Ectodermal cell (in vitro differentiated cells): Measurements from ENCODE around the gene SMAD4.

ENCODE experiments used
- H3K27ac ChIP-seq: 2 replicates; pipeline ENCODE4 v1.7.0; 2013; ENCODE audit warnings: mild to moderate bottlenecking, low read depth, low read length; ENCODE audit not compliant: insufficient read depth, poor library complexity, severe bottlenecking
- H3K27me3 ChIP-seq: 2 replicates; pipeline ENCODE4 v1.7.0; 2013; ENCODE audit warnings: mild to moderate bottlenecking, low read length; ENCODE audit not compliant: insufficient read depth, control insufficient read depth, poor library complexity, severe bottlenecking
- H3K36me3 ChIP-seq: one replicate; pipeline ENCODE4 v1.7.0; 2013; ENCODE audit warnings: low read length; ENCODE audit not compliant: control insufficient read depth, insufficient read depth
- H3K4me1 ChIP-seq: one replicate; pipeline ENCODE4 v1.7.0; 2013; ENCODE audit warnings: low read length; ENCODE audit not compliant: control insufficient read depth, insufficient read depth
- H3K4me3 ChIP-seq: 2 replicates; pipeline ENCODE4 v1.7.0; 2013; ENCODE audit warnings: low read depth, low read length, control low read depth; ENCODE audit not compliant: insufficient read depth
- H3K9me3 ChIP-seq: 2 replicates; pipeline ENCODE4 v1.7.0; 2013; ENCODE audit warnings: mild to moderate bottlenecking, low read length, moderate library complexity; ENCODE audit not compliant: control insufficient read depth
- WGBS, 2 experiments: methylation state at CpG; one replicate each; pipeline ENCODE4 v1.1.7; 2013; ENCODE audit warnings: missing lambda C conversion rate in 2 of 2; 5-methylcytosine and 5-hydroxymethylcytosine counted together

The SMAD4 gene

GRCh38 chr18:51006061-51006818 lies 23.8 kb upstream of the SMAD4 start:
- H3K4me3 ChIP-seq = no peak overlapping the region
- 86% methylated on average over 5 of the region's 5 CpGs for WGBS, 2 experiments
- H3K4me1 ChIP-seq = peaks cover 7% of the 10 kb centered on the region
- no peaks in the 10 kb centered on the region for H3K27me3 ChIP-seq
- H3K9me3 ChIP-seq = no peaks in the 10 kb centered on the region
- H3K36me3 ChIP-seq = no peaks in the 10 kb centered on the region
- H3K27ac ChIP-seq = no peak overlapping the region

GRCh38 chr18:51006948-51007789 lies 22.8 kb upstream of the SMAD4 start:
- Histone ChIP-seq H3K27me3 (no peaks in the 10 kb centered on the region), H3K36me3 (no peaks in the 10 kb centered on the region), H3K27ac (no peak overlapping the region), H3K4me1 (peaks cover 7% of the 10 kb centered on the region), H3K9me3 (no peaks in the 10 kb centered on the region), H3K4me3 (no peak overlapping the region)
- 85 to 94% methylated on average over 7 to 13 of the region's 13 CpGs for WGBS, 2 experiments

GRCh38 chr18:51007790-51008139 lies 22.2 kb upstream of the SMAD4 start:
- WGBS, 2 experiments = 54 to 55% methylated on average over 1 of the region's 1 CpG
- Histone ChIP-seq H3K36me3 (no peaks in the 10 kb centered on the region), H3K27ac (no peak overlapping the region), H3K4me3 (no peak overlapping the region), H3K9me3 (no peaks in the 10 kb centered on the region), H3K4me1 (peaks cover 7% of the 10 kb centered on the region), H3K27me3 (no peaks in the 10 kb centered on the region)

- Histone ChIP-seq H3K27me3 (no peaks in the 10 kb centered on the region), H3K27ac (no peak overlapping the region), H3K9me3 (no peaks in the 10 kb centered on the region), H3K36me3 (no peaks in the 10 kb centered on the region), H3K4me3 (no peak overlapping the region), H3K4me1 (peaks cover 7% of the 10 kb centered on the region)
Observed at GRCh38 chr18:51009072-51009471, 20.9 kb upstream of the SMAD4 start.

GRCh38 chr18:51010218-51010617 lies 19.8 kb upstream of the SMAD4 start:
- Histone ChIP-seq H3K9me3 (no peaks in the 10 kb centered on the region), H3K36me3 (no peaks in the 10 kb centered on the region), H3K27me3 (no peaks in the 10 kb centered on the region), H3K4me1 (peaks cover 7% of the 10 kb centered on the region), H3K4me3 (no peak overlapping the region), H3K27ac (no peak overlapping the region)

GRCh38 chr18:51011709-51012108 lies 18.3 kb upstream of the SMAD4 start:
- Histone ChIP-seq H3K36me3 (no peaks in the 10 kb centered on the region), H3K27me3 (no peaks in the 10 kb centered on the region), H3K4me3 (no peak overlapping the region), H3K4me1 (peaks cover 7% of the 10 kb centered on the region), H3K9me3 (no peaks in the 10 kb centered on the region), H3K27ac (no peak overlapping the region)
- WGBS, 2 experiments = 83 to 92% methylated on average over 2 to 3 of the region's 3 CpGs

- Histone ChIP-seq H3K27ac (no peak overlapping the region), H3K9me3 (no peaks in the 10 kb centered on the region), H3K4me1 (peaks cover 10% of the 10 kb centered on the region), H3K36me3 (no peaks in the 10 kb centered on the region), H3K27me3 (no peaks in the 10 kb centered on the region), H3K4me3 (no peak overlapping the region)
- 92 to 99% methylated on average over 3 of the region's 3 CpGs for WGBS, 2 experiments
Observed at GRCh38 chr18:51012441-51012840, 17.6 kb upstream of the SMAD4 start.

- no peaks in the 10 kb centered on the region for H3K36me3 ChIP-seq
- no peak overlapping the region for H3K4me3 ChIP-seq
- H3K4me1 ChIP-seq = peaks cover 7% of the 10 kb centered on the region
- 90 to 99% methylated on average over 2 to 3 of the region's 3 CpGs for WGBS, 2 experiments
- H3K9me3 ChIP-seq = no peaks in the 10 kb centered on the region
- no peak overlapping the region for H3K27ac ChIP-seq
- no peaks in the 10 kb centered on the region for H3K27me3 ChIP-seq
Observed at GRCh38 chr18:51013259-51013658, 16.8 kb upstream of the SMAD4 start.

GRCh38 chr18:51017140-51017879 lies 12.7 kb upstream of the SMAD4 start:
- WGBS, 2 experiments = 45% methylated on average over 8 of the region's 8 CpGs

GRCh38 chr18:51020536-51020935 lies 9.5 kb upstream of the SMAD4 start:
- Histone ChIP-seq H3K27me3 (no peaks in the 10 kb centered on the region), H3K4me1 (peaks cover 7% of the 10 kb centered on the region), H3K27ac (no peak overlapping the region), H3K36me3 (no peaks in the 10 kb centered on the region), H3K4me3 (no peak overlapping the region), H3K9me3 (no peaks in the 10 kb centered on the region)
- 93 to 94% methylated on average over 5 of the region's 5 CpGs for WGBS, 2 experiments

More at GRCh38 chr18:51017140-51017879, 12.7 kb upstream of the SMAD4 start:
- Histone ChIP-seq H3K4me1 (peaks cover 7% of the 10 kb centered on the region), H3K27me3 (no peaks in the 10 kb centered on the region), H3K36me3 (no peaks in the 10 kb centered on the region), H3K9me3 (no peaks in the 10 kb centered on the region), H3K4me3 (no peak overlapping the region), H3K27ac (no peak overlapping the region)
